Inferior parietal cortex (tissue), 1 donor: ENCODE measurements around the gene ASTN1.
A peak's percentile ranks its signal among the peaks of the same experiment; 100 is the strongest.
"Not testable (repeated sequence)": the region's sequence is repeated elsewhere in the genome, so short reads cannot be mapped to it uniquely, and the experiment has no call there.

Experiments
- DNase-seq: peaks from one replicate; pipeline ENCODE4 v3.0.0-alpha.2; 2016; ENCODE audit errors: extremely low spot score

ASTN1 gene

GRCh38 chr1:177106614-177107365 is 57.7 kb downstream of the ASTN1 start:
- DNase-seq, result no peak

DNA sequence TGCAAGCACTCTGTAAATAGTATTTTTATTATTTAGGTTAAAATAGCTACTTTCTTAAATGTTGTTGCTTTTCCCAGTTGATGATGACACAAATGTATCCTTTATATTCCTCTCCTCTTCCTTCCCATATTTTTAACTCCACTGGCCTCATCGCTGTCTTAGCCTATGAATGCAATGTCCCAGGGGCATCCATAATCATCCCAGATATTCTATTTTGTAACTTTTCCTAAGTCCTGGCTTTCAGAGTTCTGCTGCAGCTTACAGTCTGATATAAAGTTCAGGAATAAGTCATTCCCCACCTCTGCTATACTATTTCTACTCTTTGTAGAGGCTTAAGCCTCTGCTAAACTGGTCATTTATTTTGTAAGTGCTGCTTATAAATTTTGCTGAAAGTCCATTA is 58.3 kb downstream of the ASTN1 start:
- no peak for DNase-seq

GRCh38 chr1:177103005-177103852 is 61.3 kb downstream of the ASTN1 start:
- peak; percentile 34 for DNase-seq

DNA sequence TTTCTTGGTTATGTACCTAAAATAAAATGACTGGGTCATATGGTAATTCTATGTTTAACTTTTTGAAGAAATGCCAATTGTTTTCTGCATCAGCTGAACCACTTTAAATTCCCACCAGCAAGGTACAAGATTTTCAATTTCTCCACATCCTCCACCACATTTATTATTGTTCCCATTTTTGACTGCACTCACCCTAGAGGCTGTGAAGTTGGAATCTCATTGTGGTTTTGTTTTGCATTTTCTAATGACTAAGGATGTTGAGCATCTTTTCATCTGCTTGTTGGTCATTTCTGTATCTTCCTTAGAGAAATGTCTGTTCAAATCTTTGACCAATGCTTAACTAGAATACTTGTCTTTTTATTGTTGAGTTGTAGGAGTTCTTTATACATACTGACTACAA is 72.5 kb downstream of the ASTN1 start:
- no peak for DNase-seq

DNA sequence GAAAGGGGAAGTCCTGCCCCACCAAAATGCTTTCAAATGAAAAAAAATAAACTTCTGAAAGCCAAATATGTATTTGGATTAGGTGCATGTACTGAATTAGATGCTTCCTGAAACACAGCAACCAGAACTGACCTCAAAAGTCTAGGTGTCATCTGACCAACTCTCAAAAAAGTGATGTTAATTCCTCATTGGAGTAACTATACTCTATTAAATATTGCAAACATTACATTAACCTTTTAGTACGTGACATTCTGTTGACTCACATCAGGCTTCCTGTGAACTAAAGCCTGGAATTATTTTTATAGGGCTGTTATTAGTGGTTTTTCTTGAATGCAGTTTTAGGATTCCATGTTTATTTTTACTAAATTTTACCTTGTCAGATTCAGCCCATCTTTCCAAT is 73.5 kb downstream of the ASTN1 start:
- no peak for DNase-seq

DNA sequence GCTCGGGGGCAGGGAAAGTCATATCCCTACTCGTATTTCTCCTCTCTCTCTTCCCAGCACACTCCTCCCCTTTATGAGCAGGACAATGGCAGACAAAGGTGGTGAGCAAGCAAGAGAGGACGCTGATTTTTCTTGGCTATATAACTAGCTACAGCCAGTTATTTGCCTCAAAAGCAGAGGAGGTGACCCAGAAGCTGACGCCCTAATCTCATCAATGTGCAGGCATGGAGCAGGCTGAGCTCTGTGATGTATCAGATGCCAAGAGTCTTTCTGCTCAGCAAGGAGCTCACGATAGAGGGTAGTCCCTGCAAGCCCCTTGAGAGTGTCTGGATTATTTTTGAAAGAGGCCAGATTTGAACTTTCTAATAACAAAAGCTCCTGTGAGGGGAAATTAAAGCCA is 75.5 kb downstream of the ASTN1 start:
- no peak for DNase-seq

GRCh38 chr1:177082855-177083693 is 81.4 kb downstream of the ASTN1 start:
- no peak for DNase-seq

GRCh38 chr1:177080564-177080963 is 83.9 kb downstream of the ASTN1 start:
- DNase-seq, result peak; percentile 30

- DNase-seq, result no peak
Observed at GRCh38 chr1:177077734-177078499, 86.6 kb downstream of the ASTN1 start.

DNA sequence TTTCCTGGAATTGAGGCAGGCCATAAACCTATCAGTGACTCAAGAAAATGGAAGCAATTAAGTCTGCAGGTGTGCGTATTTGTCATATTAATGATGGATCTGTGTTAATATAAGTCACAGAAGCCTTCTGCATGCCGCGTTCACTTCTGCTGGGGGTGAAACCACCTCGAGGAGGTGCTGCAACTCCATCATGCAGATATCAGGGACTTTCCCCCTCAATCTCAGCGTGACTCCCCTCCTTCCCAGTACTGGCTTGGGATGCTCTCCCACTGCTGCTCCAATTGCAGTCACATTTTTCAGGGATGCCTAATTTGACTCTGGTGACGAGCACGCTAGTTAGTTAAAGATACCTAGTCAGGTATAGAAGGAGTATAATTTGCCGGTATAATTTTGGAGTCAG is 87.5 kb downstream of the ASTN1 start:
- DNase-seq, result no peak

- not testable (repeated sequence) for DNase-seq
Observed at GRCh38 chr1:177074811-177075210, 89.7 kb downstream of the ASTN1 start.

- peak; percentile 36 for DNase-seq
Observed at GRCh38 chr1:177069490-177069889, 95.0 kb downstream of the ASTN1 start.

- DNase-seq, result no peak
Observed at GRCh38 chr1:177067752-177068410, 96.6 kb downstream of the ASTN1 start.

GRCh38 chr1:177065430-177065829 is 99.1 kb downstream of the ASTN1 start:
- no peak for DNase-seq

- no peak for DNase-seq
Observed at GRCh38 chr1:177063648-177064047, 100.9 kb downstream of the ASTN1 start.

GRCh38 chr1:177054542-177054941 is 110.0 kb downstream of the ASTN1 start:
- no peak for DNase-seq

- no peak for DNase-seq
Observed at GRCh38 chr1:177053648-177054047, 110.9 kb downstream of the ASTN1 start.

DNA sequence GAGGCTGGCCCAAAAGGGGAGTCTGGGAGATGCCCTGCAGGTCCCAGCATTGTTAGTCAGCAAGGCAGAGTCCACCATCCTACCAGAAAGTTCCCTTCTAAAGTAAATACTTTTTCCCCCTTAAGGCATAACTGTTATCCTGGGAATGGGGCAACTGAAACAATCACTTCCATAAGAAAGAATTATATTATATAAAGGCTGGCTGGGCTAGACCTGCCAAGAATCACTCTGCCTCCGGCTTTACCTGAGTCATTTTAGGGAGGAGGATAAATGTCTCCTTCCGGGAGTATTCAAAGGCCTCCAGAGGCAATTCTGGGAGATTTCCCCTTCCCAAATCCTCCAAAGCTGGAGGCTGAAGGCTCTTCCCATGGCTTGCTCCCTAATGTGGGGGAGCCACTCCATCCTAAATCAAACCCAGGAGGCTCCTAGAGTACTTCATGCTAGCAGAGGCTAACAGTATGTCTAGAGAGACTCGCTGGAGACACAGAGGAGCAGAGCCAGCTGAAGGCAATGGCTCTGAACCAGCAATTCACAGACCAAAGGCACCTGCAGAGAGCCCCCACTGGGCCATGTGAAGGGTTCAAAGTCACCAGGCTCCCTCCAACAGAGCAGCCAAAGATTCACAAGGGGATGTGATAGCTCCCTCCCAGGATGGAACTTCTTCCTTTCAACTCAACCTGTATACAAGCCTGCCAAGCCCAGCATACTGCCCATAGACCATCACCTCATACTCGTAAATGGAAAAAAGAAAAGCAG is 116.0 kb downstream of the ASTN1 start:
- no peak for DNase-seq

- no peak for DNase-seq
Observed at GRCh38 chr1:177045151-177045550, 119.4 kb downstream of the ASTN1 start.

DNA sequence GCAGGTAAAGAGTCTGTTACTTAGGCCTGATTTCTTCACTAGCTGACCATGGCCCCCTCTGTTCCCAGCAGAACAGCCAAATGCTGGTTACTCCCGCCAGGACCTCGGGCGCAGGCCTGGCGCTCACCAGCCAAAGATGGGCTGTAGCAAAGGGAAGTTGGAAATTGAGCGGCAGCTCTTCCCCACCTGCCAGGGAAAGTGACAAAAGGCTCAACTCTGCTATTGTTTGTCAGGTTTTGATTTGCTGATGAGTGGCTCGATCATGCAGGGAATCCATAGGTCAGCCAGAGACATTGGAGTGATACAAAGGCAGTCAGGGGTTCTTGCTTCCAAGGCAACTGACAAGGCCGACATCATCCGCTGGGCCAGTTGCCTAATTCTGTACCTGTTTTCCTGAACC is 120.1 kb downstream of the ASTN1 start:
- no peak for DNase-seq
